H1 (cell line): ENCODE results near the gene SUCNR1. TPM values are rescaled to one million over a fixed set of nuclear protein-coding genes. Genes with fewer than 3 reads are reported as not detected.

Experiments used
- CTCF ChIA-PET: fragments of 300-600 bp; sonication (Branson Sonifier 250); formaldehyde crosslinking; loops from one replicate; lab custom pipeline; 2021; ENCODE audit not compliant: partially characterized antibody; lab: Charles Lee
- POLR2A ChIA-PET: fragments of 300-600 bp; sonication (Branson Sonifier 250); formaldehyde crosslinking; loops from one replicate; lab custom pipeline; 2021; ENCODE audit warnings: inconsistent platforms; ENCODE audit not compliant: partially characterized antibody; lab: Charles Lee
- DNase-seq, 2 experiments: peaks; one replicate each; pipeline versions ENCODE4 v3.0.0 to v3.0.0-alpha.2; 2010 to 2022; ENCODE audit warnings: low spot score in 2 of 2, low read depth in 1 of 2, mixed read lengths in 1 of 2
- FAIRE-seq: peaks from 2 replicates; lab custom pipeline; 2011; peaks lifted over from hg19 to GRCh38; lab: Jason Lieb, UNC
- H2AFZ ChIP-seq: 2 replicates; pipeline ENCODE4 v1.8.1; 2012; ENCODE audit warnings: low read length, inconsistent platforms
- H2AK5ac ChIP-seq: 2 replicates; pipeline ENCODE4 v1.6.1; 2013; ENCODE audit warnings: low read depth, low read length
- H2BK120ac ChIP-seq: replicated peaks from 2 replicates; pipeline ENCODE3; 2013; ENCODE audit warnings: low read depth, low read length, inconsistent platforms
- H2BK12ac ChIP-seq: 2 replicates; pipeline ENCODE4 v1.6.1; 2013; ENCODE audit warnings: low read depth, low read length
- H2BK15ac ChIP-seq: 2 replicates; pipeline ENCODE4 v1.6.1; 2013; ENCODE audit warnings: low read length
- H2BK20ac ChIP-seq: 2 replicates; pipeline ENCODE4 v1.6.1; 2013; ENCODE audit warnings: low read length
- H2BK5ac ChIP-seq: 2 replicates; pipeline ENCODE4 v1.6.1; 2013; ENCODE audit warnings: low read depth, low read length
- H3K14ac ChIP-seq: 2 replicates; pipeline ENCODE4 v1.6.1; 2013; ENCODE audit warnings: inconsistent platforms; ENCODE audit not compliant: insufficient read length
- H3K18ac ChIP-seq: 2 replicates; pipeline ENCODE4 v1.6.1; 2013; ENCODE audit warnings: low read length; ENCODE audit errors: extremely low read depth
- H3K23ac ChIP-seq: 2 replicates; pipeline ENCODE4 v1.6.1; 2013; ENCODE audit warnings: inconsistent platforms; ENCODE audit not compliant: insufficient read length
- H3K23me2 ChIP-seq: 2 replicates; pipeline ENCODE4 v1.6.1; 2013; ENCODE audit warnings: low read depth, low read length
- H3K27ac ChIP-seq: 2 replicates; pipeline ENCODE4 v1.6.1; 2011; ENCODE audit warnings: low read depth, low read length, inconsistent platforms
- H3K27me3 ChIP-seq, 4 experiments: replicated peaks in 1 of 4; 1 replicate in 1 of 4; 2 replicates in 3 of 4; pipeline versions ENCODE4 v1.6.1 to v1.8.1; 2011 to 2013; ENCODE audit warnings: low read length in 3 of 4, mild to moderate bottlenecking in 3 of 4, inconsistent platforms in 2 of 4, mixed read lengths in 2 of 4, moderate library complexity in 1 of 4; ENCODE audit not compliant: control insufficient read depth in 3 of 4, insufficient read depth in 3 of 4; ENCODE audit errors: extremely low read depth in 1 of 4
- H3K36me3 ChIP-seq, 4 experiments: 2 replicates each; pipeline versions ENCODE4 v1.6.1 to v1.8.1; 2011 to 2013; ENCODE audit warnings: mild to moderate bottlenecking in 4 of 4, low read length in 3 of 4, moderate library complexity in 2 of 4, control low read depth in 1 of 4, inconsistent platforms in 1 of 4; ENCODE audit not compliant: insufficient read depth in 4 of 4, control insufficient read depth in 2 of 4
- H3K4ac ChIP-seq: replicated peaks from 2 replicates; pipeline ENCODE3; 2013; ENCODE audit warnings: low read length, low read depth, mixed read lengths, inconsistent platforms; ENCODE audit not compliant: insufficient read length
- H3K4me1 ChIP-seq, 4 experiments: replicated peaks in 1 of 4; 1 replicate in 1 of 4; 2 replicates in 3 of 4; pipeline versions ENCODE4 v1.6.1 to v1.8.1; 2011 to 2013; ENCODE audit warnings: low read length in 3 of 4, inconsistent platforms in 2 of 4, mixed read lengths in 1 of 4; ENCODE audit not compliant: insufficient read depth in 4 of 4, control insufficient read depth in 3 of 4
- H3K4me2 ChIP-seq, 2 experiments: 2 replicates each; pipeline versions ENCODE4 v1.6.1 to v1.8.1; 2011 to 2013; ENCODE audit warnings: low read depth in 2 of 2, low read length in 2 of 2, control low read depth in 1 of 2, inconsistent platforms in 1 of 2, mild to moderate bottlenecking in 1 of 2; ENCODE audit not compliant: insufficient read depth in 1 of 2
- H3K4me3 ChIP-seq, 4 experiments: fragments of 200-600, 300-600 bp in 1 of 4; sonication (generic), shearing (Covaris generic), sonication (Bioruptor Twin) in 1 of 4; 2 replicates each; pipeline versions ENCODE4 v1.5.1 to v1.8.1; 2011 to 2016; ENCODE audit warnings: low read length in 4 of 4, low read depth in 3 of 4, control low read depth in 2 of 4, inconsistent platforms in 2 of 4, mild to moderate bottlenecking in 2 of 4, mixed read lengths in 1 of 4, moderate library complexity in 1 of 4; ENCODE audit not compliant: insufficient read depth in 2 of 4; ENCODE audit errors: extremely low read depth in 1 of 4
- H3K56ac ChIP-seq: replicated peaks from 2 replicates; pipeline ENCODE3; 2013; ENCODE audit warnings: low read depth, mild to moderate bottlenecking, mixed read lengths, low read length, inconsistent platforms; ENCODE audit not compliant: insufficient read length
- H3K79me1 ChIP-seq: 2 replicates; pipeline ENCODE4 v1.6.1; 2013; ENCODE audit warnings: low read depth, low read length, control low read depth
- H3K79me2 ChIP-seq, 2 experiments: 2 replicates each; pipeline versions ENCODE4 v1.6.1 to v1.8.1; 2012 to 2013; ENCODE audit warnings: low read length in 2 of 2, mild to moderate bottlenecking in 2 of 2, inconsistent platforms in 1 of 2; ENCODE audit not compliant: insufficient read depth in 2 of 2, control insufficient read depth in 1 of 2
- H3K9ac ChIP-seq, 4 experiments: replicated peaks in 1 of 4; 1 replicate in 1 of 4; 2 replicates in 3 of 4; pipeline versions ENCODE4 v1.6.1 to v1.8.1; 2011 to 2013; ENCODE audit warnings: low read depth in 3 of 4, low read length in 3 of 4, control low read depth in 2 of 4, mild to moderate bottlenecking in 2 of 4, moderate library complexity in 2 of 4, inconsistent platforms in 1 of 4; ENCODE audit errors: extremely low read depth in 1 of 4
- H3K9me3 ChIP-seq, 2 experiments: 2 replicates each; pipeline versions ENCODE4 v1.6.1 to v1.8.1; 2012 to 2013; ENCODE audit warnings: mild to moderate bottlenecking in 2 of 2, moderate library complexity in 2 of 2, control low read depth in 1 of 2, inconsistent platforms in 1 of 2, low read depth in 1 of 2, low read length in 1 of 2, mixed read lengths in 1 of 2; ENCODE audit not compliant: insufficient read depth in 2 of 2
- H4K20me1 ChIP-seq, 2 experiments: replicated peaks in 1 of 2; 2 replicates each; pipeline versions ENCODE3 to v1.8.1; 2011 to 2013; ENCODE audit warnings: inconsistent platforms in 2 of 2, low read length in 2 of 2, mild to moderate bottlenecking in 1 of 2; ENCODE audit not compliant: insufficient read depth in 2 of 2, control insufficient read depth in 1 of 2
- H4K5ac ChIP-seq: 2 replicates; pipeline ENCODE4 v1.6.1; 2013; ENCODE audit warnings: low read length, low read depth, mixed read lengths, inconsistent platforms; ENCODE audit not compliant: insufficient read length
- H4K8ac ChIP-seq: 2 replicates; pipeline ENCODE4 v1.8.0; 2013; ENCODE audit warnings: mild to moderate bottlenecking, moderate library complexity, low read length, inconsistent platforms; ENCODE audit not compliant: insufficient read depth; ENCODE audit errors: extremely low read depth
- H4K91ac ChIP-seq: replicated peaks from 2 replicates; pipeline ENCODE3; 2013; ENCODE audit warnings: low read length, mixed read lengths, inconsistent platforms; ENCODE audit not compliant: insufficient read length
- RFX5 ChIP-seq: IDR thresholded peaks from 2 replicates; pipeline ENCODE4 v1.6.1; 2011; ENCODE audit warnings: low read depth, low read length, improper control_type of control experiment, borderline replicate concordance
- WGBS, 2 experiments: shearing (Covaris generic) in 1 of 2; methylation state at CpG; one replicate each; pipeline versions ENCODE4 v1.1.6 to v1.1.7; 2013 to 2015; ENCODE audit warnings: low lambda C conversion rate in 2 of 2, mixed read lengths in 2 of 2, inconsistent platforms in 1 of 2, low coverage in 1 of 2, missing lambda C conversion rate in 1 of 2; ENCODE audit not compliant: insufficient replicate concordance in 2 of 2, insufficient coverage in 1 of 2, insufficient read length in 1 of 2; ENCODE audit errors: extremely low coverage in 1 of 2, missing lambda C conversion rate in 1 of 2; 5-methylcytosine and 5-hydroxymethylcytosine counted together
- polyA plus RNA-seq, 7 experiments: library from polyadenylated mRNA; depleted of rRNA in 3 of 7; stranded (reverse) in 5 of 7; unstranded in 2 of 7; fragments of >200 nt in 5 of 7; fragments of 200-250 nt in 2 of 7; gene quantifications; 1 replicate in 5 of 7; 2 replicates in 1 of 7; 4 replicates in 1 of 7; pipeline versions ENCODE4 v1.2.1 to v1.2.3, GENCODE V29; 2011 to 2013; ENCODE audit warnings: missing spikeins in 2 of 7, mixed read lengths in 2 of 7
- total RNA-seq: library from RNA; stranded (reverse); fragmentation: NEBNext Ultra II Directional; extraction: Animal tissue kit (Norgen Biotek cat#: 25700); gene quantifications from 2 replicates; pipeline ENCODE4 v1.2.1, GENCODE V29; 2021
- TF ChIP-seq, protein P1 (sequence below): IDR thresholded peaks from 2 replicates; pipeline ENCODE4 v1.6.1; 2012; ENCODE audit warnings: inconsistent platforms

SUCNR1 gene
- total and polyA plus RNA-seq, 2 of the 8 experiments (the other 6 are each of a cell fraction or from before 2014, with no cell fraction given), result not detected

GRCh38 chr3:151880416-151880690 is 6.9 kb downstream of the SUCNR1 start:
- no peaks in the 10 kb centered on the region for H3K79me1 ChIP-seq
- H3K79me2 ChIP-seq, result no peaks in the 10 kb centered on the region
- H4K91ac ChIP-seq, result no peak overlapping the region
- H4K5ac ChIP-seq, result no peak overlapping the region
- H3K23me2 ChIP-seq, result no peaks in the 10 kb centered on the region
- H2BK120ac ChIP-seq, result no peak overlapping the region
- H3K18ac ChIP-seq, result no peak overlapping the region
- H3K56ac ChIP-seq, result no peak overlapping the region
- H3K4me2 ChIP-seq, result no peak overlapping the region
- no peaks in the 10 kb centered on the region for H3K9me3 ChIP-seq
- no peak overlapping the region for H3K27ac ChIP-seq
- H3K27me3 ChIP-seq, result no peaks in the 10 kb centered on the region
- WGBS, 2 experiments, result 95% methylated on average over 2 of the region's 2 CpGs; no CpG with 5 or more reads in 1 of the 2 experiments
- H2BK20ac ChIP-seq, result no peak overlapping the region
- H2BK5ac ChIP-seq, result no peak overlapping the region
- no peak overlapping the region for H3K23ac ChIP-seq
- H4K8ac ChIP-seq, result no peak overlapping the region
- no peak overlapping the region for H3K4me3 ChIP-seq
- TF ChIP-seq, protein P1, sequence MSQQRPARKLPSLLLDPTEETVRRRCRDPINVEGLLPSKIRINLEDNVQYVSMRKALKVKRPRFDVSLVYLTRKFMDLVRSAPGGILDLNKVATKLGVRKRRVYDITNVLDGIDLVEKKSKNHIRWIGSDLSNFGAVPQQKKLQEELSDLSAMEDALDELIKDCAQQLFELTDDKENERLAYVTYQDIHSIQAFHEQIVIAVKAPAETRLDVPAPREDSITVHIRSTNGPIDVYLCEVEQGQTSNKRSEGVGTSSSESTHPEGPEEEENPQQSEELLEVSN, result no peak
- no peak for TF ChIP-seq RFX5
- no peak overlapping the region for H2AFZ ChIP-seq
- no peak overlapping the region for H2AK5ac ChIP-seq
- FAIRE-seq, result no peak
- H3K4ac ChIP-seq, result no peak overlapping the region
- DNase-seq, result no peak
- ChIA-PET CTCF (no interaction called here), POLR2A (no interaction called here)
- no peaks in the 10 kb centered on the region for H3K36me3 ChIP-seq
- no peaks in the 10 kb centered on the region for H3K4me1 ChIP-seq
- H3K9ac ChIP-seq, result no peak overlapping the region
- H4K20me1 ChIP-seq, result no peaks in the 10 kb centered on the region
- H3K14ac ChIP-seq, result no peak overlapping the region
- no peak overlapping the region for H2BK15ac ChIP-seq
- no peak overlapping the region for H2BK12ac ChIP-seq
